ENCODE measurements around the gene SERTAD1. TPM values are rescaled to one million over a fixed set of nuclear protein-coding genes. Genes with fewer than 3 reads are reported as not detected.
A peak's percentile ranks its signal among the peaks of the same experiment; 100 is the strongest.

The SERTAD1 gene
- total RNA-seq, 2 donors from 2014 or later: 12.7 to 27.2 TPM

DNA sequence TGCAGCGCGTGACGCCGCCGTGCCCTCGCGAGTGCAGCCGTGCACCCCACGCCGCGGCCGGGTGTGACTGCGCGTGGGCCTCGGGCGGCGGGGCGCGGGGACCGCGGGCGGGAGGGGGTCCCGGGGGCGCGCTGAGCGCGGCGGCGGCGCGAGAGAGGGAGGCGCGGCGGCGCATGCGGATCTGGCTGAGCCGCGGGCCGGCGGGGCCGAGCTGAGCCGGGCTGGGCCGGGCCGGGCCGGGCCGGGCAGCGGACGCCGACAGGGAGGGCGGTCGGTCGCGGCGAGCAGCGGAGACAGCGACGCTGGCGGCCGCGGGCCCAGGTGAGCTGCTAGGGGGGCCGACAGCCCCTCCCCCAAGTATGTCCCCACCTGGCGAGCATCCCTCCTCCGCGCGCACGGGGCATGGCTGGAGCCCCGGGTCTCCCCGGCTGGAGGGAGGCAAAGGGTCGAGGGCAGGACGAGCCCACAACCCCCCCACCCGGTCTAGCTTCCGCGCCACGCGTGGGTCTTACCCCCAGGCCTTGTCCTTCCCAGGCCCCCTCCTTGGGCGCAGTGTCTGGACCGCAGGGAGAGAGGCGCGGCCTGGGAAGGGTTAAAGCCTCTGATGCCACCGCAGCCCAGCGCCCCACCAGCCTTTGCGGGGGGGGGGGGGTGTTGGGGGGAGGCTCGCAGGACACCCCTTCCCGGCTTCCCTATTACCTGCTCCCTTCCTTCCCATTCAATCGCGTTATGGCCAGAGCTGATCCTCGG lies 41.4 kb upstream of the SERTAD1 start, which contains the start of gene SPTBN4:
TSS of gene SPTBN4 (plus strand) at position 17 of the 750 bp plus-strand sequence. CDS start 5,621 bp downstream, outside the sequence.
- no peak for DNase-seq (ENCODE audit: low spot score)
- H3K27me3 ChIP-seq: no peaks in the 10 kb centered on the region

DNA sequence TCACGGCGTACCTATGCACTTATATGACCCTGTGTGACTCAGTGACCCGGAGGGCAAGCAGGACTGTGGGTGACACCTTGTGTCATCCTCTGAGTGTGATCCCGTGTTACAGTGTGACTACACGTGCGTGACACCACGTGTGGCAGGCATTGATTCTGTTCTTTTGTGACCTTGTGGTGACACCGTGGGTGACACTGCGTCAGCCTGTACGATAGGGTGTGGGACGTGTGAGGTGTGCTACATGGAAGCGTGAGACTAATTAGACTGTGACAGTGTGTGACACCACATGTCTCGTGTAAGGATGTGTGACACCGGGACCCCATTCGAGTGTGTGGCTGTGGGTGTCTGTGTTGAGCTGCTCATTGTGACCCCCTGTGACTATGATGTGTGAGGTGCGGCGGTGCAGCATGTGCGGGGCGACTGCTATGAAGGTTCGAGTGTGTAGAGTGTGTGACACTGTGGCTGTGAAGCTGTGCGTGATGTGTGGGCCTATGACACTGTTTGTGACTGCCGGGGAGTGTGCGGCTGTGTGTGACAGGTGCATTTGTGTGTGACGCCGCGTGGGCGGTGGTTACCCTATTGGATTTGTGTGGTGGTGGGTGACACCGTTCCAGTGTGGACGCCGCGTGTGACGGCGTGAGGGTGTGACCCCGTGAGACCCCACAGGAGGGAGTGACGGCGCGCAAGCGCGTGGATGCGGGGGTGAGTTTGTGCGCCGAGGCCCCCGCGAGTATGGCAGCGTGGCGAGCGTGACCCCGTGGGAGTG lies 40.6 kb upstream of the SERTAD1 start:
- Histone ChIP-seq H3K27me3 (no peaks in the 10 kb centered on the region), H3K27ac (peak overlapping the region; percentile 65 to 98), H3K9me3 (no peaks in the 10 kb centered on the region), H3K4me1 (peaks cover 0 to 32% of the 10 kb centered on the region in 2 donors), H3K36me3 (no peaks in the 10 kb centered on the region), H3K4me3 (peak overlapping the region; percentile 46 to 84)
- DNase-seq (ENCODE audit: low spot score): no peak
- TF ChIP-seq, protein P1, sequence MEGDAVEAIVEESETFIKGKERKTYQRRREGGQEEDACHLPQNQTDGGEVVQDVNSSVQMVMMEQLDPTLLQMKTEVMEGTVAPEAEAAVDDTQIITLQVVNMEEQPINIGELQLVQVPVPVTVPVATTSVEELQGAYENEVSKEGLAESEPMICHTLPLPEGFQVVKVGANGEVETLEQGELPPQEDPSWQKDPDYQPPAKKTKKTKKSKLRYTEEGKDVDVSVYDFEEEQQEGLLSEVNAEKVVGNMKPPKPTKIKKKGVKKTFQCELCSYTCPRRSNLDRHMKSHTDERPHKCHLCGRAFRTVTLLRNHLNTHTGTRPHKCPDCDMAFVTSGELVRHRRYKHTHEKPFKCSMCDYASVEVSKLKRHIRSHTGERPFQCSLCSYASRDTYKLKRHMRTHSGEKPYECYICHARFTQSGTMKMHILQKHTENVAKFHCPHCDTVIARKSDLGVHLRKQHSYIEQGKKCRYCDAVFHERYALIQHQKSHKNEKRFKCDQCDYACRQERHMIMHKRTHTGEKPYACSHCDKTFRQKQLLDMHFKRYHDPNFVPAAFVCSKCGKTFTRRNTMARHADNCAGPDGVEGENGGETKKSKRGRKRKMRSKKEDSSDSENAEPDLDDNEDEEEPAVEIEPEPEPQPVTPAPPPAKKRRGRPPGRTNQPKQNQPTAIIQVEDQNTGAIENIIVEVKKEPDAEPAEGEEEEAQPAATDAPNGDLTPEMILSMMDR (IDR thresholded peaks at IDR 0.05): no peak

More for the DNA sequence above, 41.4 kb upstream of the SERTAD1 start, which contains the start of gene SPTBN4:
- Histone ChIP-seq H3K4me1 (peaks cover 0 to 32% of the 10 kb centered on the region in 2 donors), H3K9me3 (no peaks in the 10 kb centered on the region), H3K36me3 (no peaks in the 10 kb centered on the region), H3K4me3 (peak within 1 kb of the TSS; percentile 46 to 84), H3K27ac (peak within 1 kb of the TSS; percentile 65 to 98)
- TF ChIP-seq, protein P1 (IDR thresholded peaks at IDR 0.05): no peak

DNA sequence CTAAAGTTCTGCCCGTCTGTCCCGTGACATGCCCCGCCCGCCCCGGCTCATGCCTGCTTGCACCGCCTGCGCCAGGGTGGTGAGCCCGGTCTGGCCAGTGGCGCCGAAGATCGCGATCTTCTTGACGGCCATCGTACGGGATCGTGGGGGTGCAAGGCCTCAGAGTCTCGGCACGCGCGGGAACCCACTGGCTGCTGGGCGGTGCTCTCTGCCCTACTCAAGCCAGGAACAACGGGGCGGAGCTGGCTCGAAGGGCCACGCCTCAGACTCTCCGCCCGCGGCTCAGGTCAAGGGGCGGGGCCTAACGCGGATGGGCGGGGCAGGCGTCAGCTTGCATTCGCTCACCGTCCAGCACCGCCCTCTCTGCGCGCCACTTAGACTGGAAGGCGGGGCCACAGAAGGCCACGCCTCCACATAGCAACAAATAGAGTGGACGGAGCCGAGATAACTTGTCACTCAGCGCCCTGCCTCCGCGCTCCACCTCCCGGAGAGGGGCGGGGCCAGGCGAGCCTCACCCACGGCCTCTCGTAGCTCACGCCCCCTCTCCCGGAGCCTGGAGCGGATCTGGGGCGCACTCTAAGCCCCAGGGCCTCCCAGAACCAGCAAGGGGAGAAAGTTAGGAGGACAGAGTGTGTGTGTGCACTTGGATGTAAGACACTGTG lies 39.9 kb upstream of the SERTAD1 start, which contains the start of gene BLVRB:
TSS of gene BLVRB (minus strand) at position 189 of the 662 bp plus-strand sequence. CDS start at position 132, 57 bp downstream.
- Histone ChIP-seq H3K4me1 (peaks cover 0 to 32% of the 10 kb centered on the region in 2 donors), H3K27me3 (no peaks in the 10 kb centered on the region), H3K4me3 (peak within 1 kb of the TSS; percentile 73 to 84), H3K36me3 (no peaks in the 10 kb centered on the region), H3K9me3 (no peaks in the 10 kb centered on the region), H3K27ac (peak within 1 kb of the TSS; percentile 95 to 98)
- TF ChIP-seq, protein P1 (IDR thresholded peaks at IDR 0.05): no peak
- DNase-seq (ENCODE audit: low spot score): peak; percentile 100

DNA sequence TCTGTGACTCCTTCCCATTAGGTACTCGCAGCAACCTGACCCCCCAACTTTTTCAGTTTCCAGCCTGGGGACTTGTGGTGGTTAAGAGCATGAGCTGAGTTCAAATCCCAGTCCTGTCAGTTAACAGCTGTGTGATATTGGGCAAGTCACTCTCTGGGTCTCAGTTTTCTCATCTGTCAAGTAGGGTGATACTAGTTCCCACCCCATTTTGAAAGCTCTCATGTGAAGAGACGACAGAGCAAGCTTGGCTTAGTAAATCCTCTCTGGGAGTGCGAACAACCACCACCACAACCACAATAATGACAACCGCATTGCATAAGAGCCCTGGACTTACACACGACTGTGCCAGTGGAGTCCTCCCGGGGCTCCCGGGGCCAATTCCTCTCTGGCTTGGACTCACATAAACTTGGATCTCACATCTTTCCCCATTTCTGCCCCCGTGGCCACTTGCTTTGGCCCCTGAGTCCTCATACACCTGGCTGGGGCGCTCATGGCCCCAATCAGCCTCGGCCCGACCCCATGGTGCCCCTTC lies 39.3 kb upstream of the SERTAD1 start:
- Histone ChIP-seq H3K9me3 (no peaks in the 10 kb centered on the region), H3K27ac (peak overlapping the region; percentile 95 to 98), H3K36me3 (no peaks in the 10 kb centered on the region), H3K27me3 (no peaks in the 10 kb centered on the region), H3K4me3 (peak overlapping the region; percentile 73 to 84), H3K4me1 (peaks cover 0 to 32% of the 10 kb centered on the region in 2 donors)
- TF ChIP-seq, protein P1 (IDR thresholded peaks at IDR 0.05): no peak
- peak; percentile 77 for DNase-seq (ENCODE audit: low spot score)

Data from right atrium auricular region (tissue), 2 donors.